ENCODE data around the gene PAAF1. TPM values are rescaled to one million over a fixed set of nuclear protein-coding genes. Genes with fewer than 3 reads are reported as not detected.

Gene PAAF1
- total RNA-seq, 1 donor from 2014 or later, result 27.5 TPM

DNA sequence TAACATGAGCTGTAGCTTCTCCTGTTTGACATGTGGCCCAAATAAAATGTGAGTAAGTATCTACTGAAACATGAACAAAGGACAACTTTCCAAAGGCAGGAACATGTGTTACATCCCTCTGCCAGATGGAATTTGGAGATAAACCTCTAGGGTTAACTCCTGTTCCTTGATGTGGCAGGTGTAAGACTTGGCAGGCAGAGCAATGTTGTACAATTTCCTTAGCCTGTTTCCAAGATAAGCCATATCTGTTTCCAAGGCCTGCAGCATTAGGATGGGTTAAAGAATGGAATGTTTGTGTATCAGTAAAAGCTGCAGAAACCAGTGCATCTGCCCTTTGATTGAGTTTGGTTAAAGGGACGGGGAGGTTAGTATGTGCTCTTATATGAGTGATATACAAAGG lies 65.2 kb downstream of the PAAF1 start:
- Mint-ChIP-seq H3K27ac (ENCODE audit: unreplicated experiment) (no peak overlapping the region), H3K36me3 (ENCODE audit: low read depth) (peaks cover 41% of the 10 kb centered on the region), H3K27me3 (ENCODE audit: low read depth) (no peaks in the 10 kb centered on the region), H3K4me1 (peaks cover 8% of the 10 kb centered on the region), H3K9me3 (peaks cover 19% of the 10 kb centered on the region), H3K4me3 (no peak overlapping the region)
- no peak for DNase-seq (ENCODE audit: low read depth, low spot score)
- TF ChIP-seq, protein P1, sequence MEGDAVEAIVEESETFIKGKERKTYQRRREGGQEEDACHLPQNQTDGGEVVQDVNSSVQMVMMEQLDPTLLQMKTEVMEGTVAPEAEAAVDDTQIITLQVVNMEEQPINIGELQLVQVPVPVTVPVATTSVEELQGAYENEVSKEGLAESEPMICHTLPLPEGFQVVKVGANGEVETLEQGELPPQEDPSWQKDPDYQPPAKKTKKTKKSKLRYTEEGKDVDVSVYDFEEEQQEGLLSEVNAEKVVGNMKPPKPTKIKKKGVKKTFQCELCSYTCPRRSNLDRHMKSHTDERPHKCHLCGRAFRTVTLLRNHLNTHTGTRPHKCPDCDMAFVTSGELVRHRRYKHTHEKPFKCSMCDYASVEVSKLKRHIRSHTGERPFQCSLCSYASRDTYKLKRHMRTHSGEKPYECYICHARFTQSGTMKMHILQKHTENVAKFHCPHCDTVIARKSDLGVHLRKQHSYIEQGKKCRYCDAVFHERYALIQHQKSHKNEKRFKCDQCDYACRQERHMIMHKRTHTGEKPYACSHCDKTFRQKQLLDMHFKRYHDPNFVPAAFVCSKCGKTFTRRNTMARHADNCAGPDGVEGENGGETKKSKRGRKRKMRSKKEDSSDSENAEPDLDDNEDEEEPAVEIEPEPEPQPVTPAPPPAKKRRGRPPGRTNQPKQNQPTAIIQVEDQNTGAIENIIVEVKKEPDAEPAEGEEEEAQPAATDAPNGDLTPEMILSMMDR (conservative IDR thresholded peaks at IDR 0.05), result no peak

DNA sequence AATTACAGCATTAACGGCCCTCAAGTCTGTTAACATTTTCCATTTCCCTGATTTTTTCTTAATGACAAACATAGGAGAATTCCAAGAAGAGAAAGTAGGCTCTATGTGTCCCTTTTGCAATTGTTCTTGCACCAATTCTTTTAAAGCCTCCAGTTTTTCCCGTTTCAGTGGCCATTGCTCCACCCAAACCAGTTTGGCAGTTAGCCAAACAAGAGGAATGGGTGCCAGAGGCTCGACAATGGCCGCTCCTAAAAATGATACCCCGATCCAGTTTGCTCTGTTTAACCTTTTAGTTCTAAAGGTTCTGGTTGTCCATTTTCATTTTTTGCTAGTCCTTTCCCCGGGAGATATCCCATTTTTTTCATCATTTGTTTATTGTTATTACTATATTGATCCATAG lies 67.3 kb downstream of the PAAF1 start:
- H3K27me3 Mint-ChIP-seq (ENCODE audit: low read depth), result no peaks in the 10 kb centered on the region
- H3K9me3 Mint-ChIP-seq, result peaks cover 14% of the 10 kb centered on the region
- H3K27ac Mint-ChIP-seq (ENCODE audit: unreplicated experiment), result no peak overlapping the region
- no peak overlapping the region for H3K4me3 Mint-ChIP-seq
- peaks cover 35% of the 10 kb centered on the region for H3K36me3 Mint-ChIP-seq (ENCODE audit: low read depth)
- peaks cover 8% of the 10 kb centered on the region for H3K4me1 Mint-ChIP-seq
- no peak for DNase-seq (ENCODE audit: low read depth, low spot score)
- TF ChIP-seq, protein P1 (conservative IDR thresholded peaks at IDR 0.05), result no peak

DNA sequence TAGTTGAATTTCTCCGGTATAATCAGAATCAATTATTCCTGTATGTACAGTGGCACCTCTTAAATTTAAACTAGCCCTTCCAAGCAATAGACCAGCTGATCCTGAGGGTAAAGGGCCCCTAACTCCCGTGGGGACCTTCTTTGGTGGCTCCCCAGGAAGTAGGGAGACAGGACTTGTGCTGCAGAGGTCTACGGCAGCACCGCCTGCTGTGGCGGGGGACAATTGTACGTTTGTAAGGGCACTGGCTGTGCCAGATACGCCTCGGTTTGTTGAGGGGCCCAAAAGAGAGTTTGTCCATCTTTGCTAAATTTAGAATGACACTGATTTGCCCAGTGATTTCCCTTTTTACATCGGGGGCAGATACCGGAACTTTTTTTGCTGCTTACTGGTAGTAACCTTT lies 68.1 kb downstream of the PAAF1 start:
- Mint-ChIP-seq H3K27ac (ENCODE audit: unreplicated experiment) (no peak overlapping the region), H3K9me3 (peaks cover 14% of the 10 kb centered on the region), H3K36me3 (ENCODE audit: low read depth) (peaks cover 27% of the 10 kb centered on the region), H3K27me3 (ENCODE audit: low read depth) (no peaks in the 10 kb centered on the region), H3K4me1 (peaks cover 8% of the 10 kb centered on the region), H3K4me3 (no peak overlapping the region)
- TF ChIP-seq, protein P1 (conservative IDR thresholded peaks at IDR 0.05), result no peak
- no peak for DNase-seq (ENCODE audit: low read depth, low spot score)

DNA sequence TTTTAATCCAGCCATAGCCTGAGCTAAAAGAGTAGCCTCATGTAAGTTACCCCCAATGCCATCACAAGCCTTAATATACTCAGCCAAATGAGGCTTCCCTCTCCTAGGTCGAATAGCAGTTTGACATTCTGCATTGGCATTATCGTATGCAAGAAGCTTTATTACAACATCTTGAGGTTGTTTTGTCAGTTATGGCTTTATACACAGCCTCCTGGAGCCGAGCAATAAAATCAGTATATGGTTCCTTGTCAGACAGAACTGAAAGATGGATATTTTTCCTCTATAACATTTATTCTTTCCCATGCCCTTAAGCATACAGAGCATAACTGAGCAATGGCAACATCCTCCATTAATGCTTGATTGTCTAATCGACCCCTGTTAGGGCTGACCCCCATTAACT lies 68.6 kb downstream of the PAAF1 start:
- DNase-seq (ENCODE audit: low read depth, low spot score), result no peak
- Mint-ChIP-seq H3K27me3 (ENCODE audit: low read depth) (no peaks in the 10 kb centered on the region), H3K4me3 (no peak overlapping the region), H3K9me3 (peaks cover 12% of the 10 kb centered on the region), H3K4me1 (peaks cover 8% of the 10 kb centered on the region), H3K27ac (ENCODE audit: unreplicated experiment) (no peak overlapping the region), H3K36me3 (ENCODE audit: low read depth) (peaks cover 23% of the 10 kb centered on the region)
- TF ChIP-seq, protein P1 (conservative IDR thresholded peaks at IDR 0.05), result no peak

DNA sequence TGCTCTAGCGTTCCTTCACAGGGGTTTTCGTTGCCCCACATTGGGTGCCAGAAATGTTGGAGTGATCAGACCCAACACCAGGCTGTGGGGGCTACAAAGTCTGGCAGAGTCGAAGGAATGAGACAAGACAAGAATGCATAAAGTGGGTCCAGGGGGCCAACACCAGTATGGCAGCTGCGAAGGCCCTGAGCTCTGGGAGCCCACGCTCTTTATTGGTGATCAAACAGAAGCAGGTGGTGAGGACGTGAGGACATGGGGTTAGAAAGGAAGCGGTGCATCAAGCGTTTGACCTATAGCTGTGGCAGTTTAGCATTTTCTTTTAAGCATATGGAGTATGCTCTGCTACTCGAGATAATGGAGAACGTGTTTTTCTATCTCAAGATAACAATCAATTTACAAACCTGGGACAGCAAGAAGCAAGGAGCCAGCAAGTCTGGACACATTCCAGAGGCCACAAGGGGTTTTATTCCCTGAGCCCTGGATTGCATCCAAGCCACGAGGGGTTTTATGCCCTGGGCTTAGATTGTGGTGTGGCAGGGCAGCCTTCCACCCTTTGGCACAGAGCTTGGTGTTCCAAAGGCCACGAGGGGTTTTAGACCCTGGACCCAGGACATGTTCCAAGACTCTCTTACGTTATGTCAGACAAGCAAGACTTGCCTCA lies 70.1 kb downstream of the PAAF1 start:
- H3K4me3 Mint-ChIP-seq, result no peak overlapping the region
- H3K4me1 Mint-ChIP-seq, result peaks cover 13% of the 10 kb centered on the region
- DNase-seq (ENCODE audit: low read depth, low spot score), result no peak
- H3K27ac Mint-ChIP-seq (ENCODE audit: unreplicated experiment), result no peak overlapping the region
- TF ChIP-seq, protein P1 (conservative IDR thresholded peaks at IDR 0.05), result no peak
- H3K27me3 Mint-ChIP-seq (ENCODE audit: low read depth), result no peaks in the 10 kb centered on the region
- peaks cover 10% of the 10 kb centered on the region for H3K36me3 Mint-ChIP-seq (ENCODE audit: low read depth)
- H3K9me3 Mint-ChIP-seq, result peaks cover 4% of the 10 kb centered on the region
